GM12891 (cell line): ENCODE data around the gene ARHGEF6.

Experiments
- POLR2A ChIP-seq: IDR thresholded peaks from 2 replicates; pipeline ENCODE4 v1.6.1; 2011; ENCODE audit warnings: low read depth, low read length, control low read depth
- POLR2AphosphoS5 ChIP-seq: IDR thresholded peaks from 2 replicates; pipeline ENCODE4 v1.6.1; 2011; ENCODE audit warnings: low read depth, low read length, control low read depth
- TAF1 ChIP-seq: IDR thresholded peaks from 2 replicates; pipeline ENCODE4 v1.6.1; 2011; ENCODE audit warnings: low read depth, low read length, control low read depth

DNA sequence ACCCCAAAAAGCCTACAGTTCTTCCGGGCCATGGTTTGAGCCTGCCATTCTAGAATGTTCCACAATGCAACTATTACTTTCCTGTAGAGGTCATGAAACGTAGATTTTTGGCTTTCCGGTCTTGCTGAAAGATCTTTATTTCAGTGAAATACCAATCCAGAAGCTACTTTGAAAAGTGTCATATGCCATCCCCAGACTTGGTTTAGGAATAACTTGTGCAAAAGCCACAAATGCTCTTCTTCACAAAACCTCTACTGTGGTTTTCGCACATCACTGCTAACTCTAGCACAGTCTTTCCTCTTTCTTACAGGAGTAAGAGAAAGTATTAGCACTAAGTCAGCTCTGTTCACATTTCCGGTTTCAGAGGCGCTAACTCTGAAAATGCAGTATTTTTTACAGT lies 145.5 kb downstream of the ARHGEF6 start:
- TF ChIP-seq POLR2AphosphoS5 (no peak), POLR2A (no peak), TAF1 (no peak)
